Left renal pelvis (tissue), 4 donors: ENCODE data around the gene PLBD2. TPM values are rescaled to one million over a fixed set of nuclear protein-coding genes. Genes with fewer than 3 reads are reported as not detected.

Experiments
- DNase-seq, 4 donors: peaks; one replicate each; pipeline ENCODE4 v3.0.0-alpha.2; 2013; ENCODE audit warnings: low read depth in 4 of 4, low spot score in 3 of 4
- polyA plus RNA-seq, 4 donors: library from polyadenylated mRNA; unstranded; fragments of 120-200 nt; gene quantifications; one replicate each; pipeline ENCODE4 v1.2.1, GENCODE V29; 2013; ENCODE audit not compliant: insufficient read length in 4 of 4

Gene PLBD2, protein sequence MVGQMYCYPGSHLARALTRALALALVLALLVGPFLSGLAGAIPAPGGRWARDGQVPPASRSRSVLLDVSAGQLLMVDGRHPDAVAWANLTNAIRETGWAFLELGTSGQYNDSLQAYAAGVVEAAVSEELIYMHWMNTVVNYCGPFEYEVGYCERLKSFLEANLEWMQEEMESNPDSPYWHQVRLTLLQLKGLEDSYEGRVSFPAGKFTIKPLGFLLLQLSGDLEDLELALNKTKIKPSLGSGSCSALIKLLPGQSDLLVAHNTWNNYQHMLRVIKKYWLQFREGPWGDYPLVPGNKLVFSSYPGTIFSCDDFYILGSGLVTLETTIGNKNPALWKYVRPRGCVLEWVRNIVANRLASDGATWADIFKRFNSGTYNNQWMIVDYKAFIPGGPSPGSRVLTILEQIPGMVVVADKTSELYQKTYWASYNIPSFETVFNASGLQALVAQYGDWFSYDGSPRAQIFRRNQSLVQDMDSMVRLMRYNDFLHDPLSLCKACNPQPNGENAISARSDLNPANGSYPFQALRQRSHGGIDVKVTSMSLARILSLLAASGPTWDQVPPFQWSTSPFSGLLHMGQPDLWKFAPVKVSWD
- 10 to 100 TPM; 17.1 to 28.0 (median 23.0) TPM for polyA plus RNA-seq

DNA sequence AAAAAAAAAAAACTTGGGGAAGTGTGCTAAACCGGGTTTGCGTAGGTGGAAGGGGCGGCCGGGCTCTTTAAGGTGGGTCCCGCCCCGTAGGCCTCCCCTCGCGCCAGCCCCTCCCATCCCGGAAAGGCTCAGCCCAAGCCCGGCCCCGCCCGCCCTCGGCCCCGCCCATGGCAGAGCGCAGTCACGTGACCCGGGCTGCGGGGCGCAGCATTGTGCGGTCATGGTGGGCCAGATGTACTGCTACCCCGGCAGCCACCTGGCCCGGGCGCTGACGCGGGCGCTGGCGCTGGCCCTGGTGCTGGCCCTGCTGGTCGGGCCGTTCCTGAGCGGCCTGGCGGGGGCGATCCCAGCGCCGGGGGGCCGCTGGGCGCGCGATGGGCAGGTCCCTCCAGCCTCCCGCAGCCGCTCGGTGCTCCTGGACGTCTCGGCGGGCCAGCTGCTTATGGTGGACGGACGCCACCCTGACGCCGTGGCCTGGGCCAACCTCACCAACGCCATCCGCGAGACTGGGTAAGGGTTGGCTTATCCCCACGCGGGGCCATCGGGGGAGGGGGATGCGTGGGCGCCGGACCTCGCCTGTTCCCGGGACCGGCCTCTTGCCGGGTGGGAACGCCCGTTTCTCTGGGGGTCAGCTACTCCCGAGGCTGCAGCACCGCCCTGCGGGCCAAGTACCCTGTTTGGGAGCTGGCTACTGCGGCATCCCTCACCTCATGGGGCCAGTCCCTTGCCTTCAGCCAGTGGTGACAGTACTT is at the start of gene PLBD2:
Gene PLBD2 (plus strand): TSS at position 207 of the 752 bp plus-strand sequence. CDS start 14 bp downstream, at position 221.
- peak; percentile 81 to 85 (median 82) for DNase-seq

DNA sequence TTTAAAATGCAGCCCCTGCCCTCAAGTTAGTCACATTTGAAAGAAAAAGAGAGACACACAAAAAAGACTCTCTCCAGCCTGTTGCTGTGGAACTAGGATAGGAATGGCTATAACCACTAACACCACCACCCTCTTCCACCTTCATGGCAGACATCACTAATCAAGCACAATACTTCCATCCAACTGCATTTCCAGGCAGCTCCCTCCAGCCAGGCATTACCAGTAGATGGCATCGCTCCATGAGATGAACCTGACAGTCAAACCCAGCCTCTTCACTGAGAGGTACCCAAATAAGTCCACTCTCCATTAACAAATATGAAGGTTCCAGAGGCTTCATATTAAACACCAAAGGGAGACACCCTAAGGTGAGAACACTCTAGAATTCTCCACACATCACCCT is 47.9 kb upstream of the PLBD2 start:
- DNase-seq = no peak

DNA sequence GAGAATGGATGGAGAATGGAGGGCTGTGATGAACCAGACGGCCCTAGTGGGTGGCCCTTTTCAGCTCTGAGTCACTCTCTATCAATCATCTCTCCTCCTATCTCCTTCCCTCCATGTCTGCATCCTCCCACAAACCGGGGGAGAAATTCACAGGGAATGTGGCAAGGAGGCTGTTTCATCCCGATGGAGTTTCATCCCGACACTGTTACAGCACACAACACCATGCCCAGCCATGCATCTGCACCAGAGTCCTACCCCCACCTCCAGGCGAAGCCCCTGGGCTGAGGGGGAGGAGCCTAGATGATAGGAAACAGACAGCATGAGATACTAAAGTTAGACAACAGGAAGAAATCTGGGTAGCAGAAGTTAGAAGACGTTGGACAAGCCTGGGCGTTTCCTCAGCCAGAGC is 44.3 kb upstream of the PLBD2 start:
- no peak for DNase-seq

DNA sequence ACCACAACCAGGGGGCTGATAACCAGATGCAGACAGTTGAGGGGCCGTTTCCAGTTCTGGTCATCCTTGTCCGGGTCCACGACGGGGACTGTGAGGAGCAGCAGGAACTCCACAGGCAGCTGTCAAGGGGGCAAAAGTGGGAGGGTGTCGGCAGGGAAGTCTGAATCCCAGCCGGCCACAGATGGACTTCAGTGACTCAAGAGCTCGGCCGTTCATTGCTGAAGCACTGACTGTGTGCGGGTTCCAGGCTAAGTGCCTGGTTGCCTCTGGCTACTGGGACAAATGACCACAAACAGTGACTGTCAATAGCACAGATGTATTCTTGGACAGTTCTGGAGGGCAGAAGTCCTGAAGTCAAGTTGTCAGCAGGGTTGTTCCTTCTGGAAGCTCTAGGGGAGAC is 43.0 kb upstream of the PLBD2 start:
- no peak for DNase-seq

DNA sequence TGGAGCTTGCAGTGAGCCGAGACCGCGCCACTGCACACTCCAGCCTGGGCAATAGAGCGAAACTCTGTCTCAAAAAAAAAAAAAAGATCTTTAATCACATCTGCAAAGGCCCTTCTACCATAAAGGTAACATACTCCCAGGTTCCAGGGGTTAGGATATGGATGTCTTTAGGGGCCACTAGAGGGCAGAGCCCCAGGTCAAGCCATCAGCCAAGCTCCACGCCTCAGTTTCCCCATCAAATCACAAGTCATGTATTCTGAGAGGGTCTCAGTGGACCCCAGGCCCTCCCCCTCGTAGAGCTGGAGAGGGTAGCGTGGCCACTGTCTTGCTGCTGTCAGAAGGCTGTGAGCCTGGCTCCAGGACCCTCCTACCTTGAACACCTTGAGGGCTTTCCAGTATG is 42.2 kb upstream of the PLBD2 start:
- DNase-seq = no peak

DNA sequence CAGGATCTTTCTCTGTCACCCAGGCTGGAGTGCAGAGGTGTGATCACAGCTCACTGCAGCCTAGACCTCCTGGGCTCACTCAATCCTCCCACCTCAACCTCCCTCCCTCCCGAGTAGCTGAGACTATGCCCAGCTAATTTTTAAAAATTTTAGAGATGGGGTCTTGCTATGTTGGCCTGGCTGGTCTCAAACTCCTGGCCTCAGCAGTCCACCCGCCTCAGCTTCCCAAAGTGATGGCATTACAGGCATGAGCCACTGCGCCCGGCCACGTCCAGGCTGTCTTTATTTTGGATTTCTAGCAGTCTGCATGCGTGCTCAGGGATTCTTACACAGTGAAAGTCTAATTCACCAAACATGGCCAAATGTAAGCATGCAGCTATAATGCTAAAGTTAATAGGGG is 41.3 kb upstream of the PLBD2 start:
- no peak for DNase-seq

DNA sequence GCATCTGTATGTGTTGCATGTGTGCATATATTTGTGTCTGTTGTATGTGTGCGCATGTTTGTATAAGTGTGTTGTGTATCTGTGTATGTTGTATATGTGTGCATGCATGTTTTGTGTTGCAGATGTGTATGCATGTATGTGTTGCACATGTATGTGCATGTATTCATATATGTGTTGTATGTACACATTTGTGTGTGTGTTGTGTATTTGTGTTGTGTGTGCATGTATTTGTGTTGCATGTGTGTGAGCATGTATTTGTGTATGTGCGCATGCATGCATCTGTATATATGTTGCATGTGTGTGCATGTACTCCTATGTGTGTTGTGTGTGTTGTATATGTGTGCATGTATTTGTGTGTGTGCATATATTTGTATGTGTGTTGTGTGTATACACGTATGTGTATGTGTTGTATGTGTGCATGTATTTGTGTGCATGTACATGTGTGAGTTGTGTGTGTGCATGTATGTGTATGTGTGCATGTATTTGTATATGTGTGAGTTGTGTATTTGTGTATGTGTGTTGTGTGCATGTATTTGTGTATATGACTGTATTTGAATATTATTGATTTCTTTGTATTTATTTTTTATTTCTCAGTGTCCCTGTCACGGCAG is 40.2 kb upstream of the PLBD2 start:
- no peak for DNase-seq

DNA sequence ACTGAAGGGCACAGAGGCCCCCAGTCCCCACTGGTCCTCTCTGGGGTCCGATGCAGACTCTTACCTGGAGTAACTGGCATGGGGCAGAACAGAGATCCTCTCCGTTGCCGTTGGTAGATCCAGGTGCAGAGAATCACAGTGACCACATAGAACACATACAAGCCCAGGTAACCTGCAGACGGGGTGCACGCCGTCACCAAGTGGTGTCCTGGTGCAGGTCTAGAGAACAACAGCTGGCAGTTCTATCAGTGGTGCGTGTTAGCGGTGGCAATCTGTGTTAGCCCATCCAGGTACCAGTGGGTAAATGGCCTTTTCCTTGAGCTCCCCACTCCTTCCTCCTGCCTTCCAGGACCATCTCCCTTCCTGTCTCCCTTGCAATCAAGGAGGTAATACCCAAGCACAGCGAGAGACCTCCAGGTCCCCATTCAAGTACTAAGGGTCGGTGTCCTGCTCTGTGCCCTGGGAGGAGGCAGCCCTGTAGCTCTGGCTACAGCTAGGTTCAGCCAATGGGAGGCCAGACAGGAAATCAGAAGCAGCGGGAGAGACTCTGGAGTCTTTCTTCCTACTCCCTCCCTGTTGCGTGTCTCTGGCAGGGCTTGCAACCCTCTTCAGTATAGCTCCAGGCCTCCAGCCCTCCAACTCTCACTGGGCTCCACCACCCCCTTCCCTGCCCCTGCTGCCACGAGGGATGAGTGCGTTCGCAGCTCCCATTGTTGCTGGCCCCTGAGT is 39.3 kb upstream of the PLBD2 start:
- no peak for DNase-seq

DNA sequence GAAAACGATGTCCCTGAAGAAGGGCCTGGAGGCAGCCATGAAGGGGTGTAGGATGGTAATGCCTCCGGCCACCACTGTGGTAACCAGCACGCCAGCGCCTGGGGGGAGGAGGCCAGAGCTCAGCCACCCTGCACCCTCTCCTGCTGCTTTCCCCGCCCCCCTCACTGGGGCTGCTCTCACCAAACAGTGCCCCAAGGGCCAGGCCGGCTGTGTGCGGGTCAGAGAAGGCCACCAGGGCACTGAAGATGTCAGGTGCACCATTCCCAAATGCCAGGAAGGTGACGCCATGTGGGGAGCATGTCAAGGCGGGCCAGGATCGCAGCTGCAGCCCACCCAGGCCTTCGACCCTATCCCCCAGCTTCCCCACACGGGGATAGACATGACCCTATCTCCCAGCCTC is 38.0 kb upstream of the PLBD2 start:
- DNase-seq = no peak

DNA sequence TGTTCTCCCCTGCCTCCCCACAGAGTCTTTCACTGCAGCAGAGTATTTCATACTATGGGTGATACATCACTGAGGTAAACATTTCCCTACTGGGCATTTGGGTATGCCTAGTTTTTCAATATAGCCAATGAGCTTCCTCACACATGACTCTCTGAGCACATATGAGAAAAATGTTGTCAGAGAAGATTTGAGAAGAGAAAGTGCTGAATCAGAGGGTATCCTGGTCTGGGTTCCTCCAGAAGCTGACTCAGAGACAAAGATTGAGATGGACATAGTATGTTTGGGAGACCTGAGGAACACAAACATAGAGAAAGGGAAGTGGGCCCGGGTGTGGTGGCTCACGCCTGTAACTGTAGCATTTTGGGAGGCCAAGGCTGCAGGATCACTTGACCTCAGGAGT is 36.0 kb upstream of the PLBD2 start:
- no peak for DNase-seq

DNA sequence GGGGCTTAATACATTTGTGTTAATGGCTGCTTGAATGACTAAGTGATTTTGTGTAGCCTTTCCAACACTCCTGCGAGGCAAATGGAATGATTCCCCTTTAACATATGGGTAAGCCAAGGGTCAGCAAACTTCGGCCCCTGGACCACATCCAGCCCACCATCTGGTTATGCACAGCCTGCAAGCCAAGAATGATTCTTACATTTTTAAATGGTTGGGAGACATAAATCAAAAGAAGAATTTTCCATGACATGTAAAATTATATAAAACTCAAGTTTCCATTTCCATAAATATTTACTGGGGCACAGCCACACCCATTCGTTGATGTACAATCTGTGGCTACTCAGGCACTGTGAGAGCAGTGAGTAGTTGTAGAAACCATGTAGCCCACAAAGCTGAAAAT is 32.5 kb upstream of the PLBD2 start:
- DNase-seq = no peak

DNA sequence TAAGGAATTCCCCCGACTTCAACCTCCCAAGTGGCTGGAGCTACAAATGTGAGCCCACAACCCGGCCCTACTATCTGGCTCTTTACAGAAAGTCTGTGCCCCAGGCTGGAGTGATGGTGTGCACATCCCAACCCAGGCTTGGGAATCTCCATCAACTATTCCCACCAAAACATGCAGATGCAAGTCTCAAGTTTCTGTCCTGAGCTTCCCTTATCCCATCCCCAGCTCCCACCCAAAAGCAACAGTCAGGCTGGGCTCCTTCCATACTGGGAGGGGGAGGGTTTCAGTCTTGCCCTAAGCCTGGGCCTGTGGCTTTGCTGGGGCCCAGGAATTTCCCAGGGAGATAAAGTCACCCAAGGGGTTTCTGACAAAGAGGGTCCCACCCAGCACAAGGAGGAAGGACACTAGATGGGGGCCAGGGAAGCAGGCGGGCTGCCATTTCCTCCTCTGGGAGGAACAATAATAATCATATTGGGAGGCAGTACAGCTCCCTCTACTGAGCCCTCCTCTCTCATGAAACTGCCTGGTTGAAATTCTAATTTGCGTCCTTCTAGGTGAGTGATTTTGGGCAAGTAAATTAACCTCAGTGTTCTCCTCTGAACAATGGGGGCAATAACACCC is 31.5 kb upstream of the PLBD2 start:
- DNase-seq = no peak

DNA sequence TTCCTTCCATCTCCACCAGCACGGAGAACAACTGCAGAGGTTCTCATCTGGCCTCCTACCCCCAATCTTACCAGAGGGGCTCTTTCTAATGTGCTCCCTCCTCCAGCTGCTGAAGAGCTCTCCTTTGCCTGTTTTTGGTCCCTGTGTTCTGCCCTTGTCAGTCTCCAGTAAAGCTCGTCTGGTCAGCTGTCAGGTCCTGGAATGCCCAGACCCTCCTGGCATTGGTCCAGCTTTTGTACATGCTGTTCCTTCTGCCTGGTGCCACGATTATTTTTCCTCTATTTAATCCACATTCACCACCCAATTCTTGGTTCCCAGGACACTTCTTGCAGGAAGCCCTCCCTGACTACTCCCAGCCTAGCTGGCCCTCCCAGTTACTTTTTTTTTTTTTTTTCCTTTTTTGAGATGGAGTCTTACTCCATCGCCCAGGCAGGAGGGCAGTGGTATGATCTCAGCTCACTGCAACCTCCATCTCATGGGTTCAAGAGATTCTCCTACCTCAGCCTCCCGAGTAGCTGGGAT is 30.0 kb upstream of the PLBD2 start:
- no peak for DNase-seq

DNA sequence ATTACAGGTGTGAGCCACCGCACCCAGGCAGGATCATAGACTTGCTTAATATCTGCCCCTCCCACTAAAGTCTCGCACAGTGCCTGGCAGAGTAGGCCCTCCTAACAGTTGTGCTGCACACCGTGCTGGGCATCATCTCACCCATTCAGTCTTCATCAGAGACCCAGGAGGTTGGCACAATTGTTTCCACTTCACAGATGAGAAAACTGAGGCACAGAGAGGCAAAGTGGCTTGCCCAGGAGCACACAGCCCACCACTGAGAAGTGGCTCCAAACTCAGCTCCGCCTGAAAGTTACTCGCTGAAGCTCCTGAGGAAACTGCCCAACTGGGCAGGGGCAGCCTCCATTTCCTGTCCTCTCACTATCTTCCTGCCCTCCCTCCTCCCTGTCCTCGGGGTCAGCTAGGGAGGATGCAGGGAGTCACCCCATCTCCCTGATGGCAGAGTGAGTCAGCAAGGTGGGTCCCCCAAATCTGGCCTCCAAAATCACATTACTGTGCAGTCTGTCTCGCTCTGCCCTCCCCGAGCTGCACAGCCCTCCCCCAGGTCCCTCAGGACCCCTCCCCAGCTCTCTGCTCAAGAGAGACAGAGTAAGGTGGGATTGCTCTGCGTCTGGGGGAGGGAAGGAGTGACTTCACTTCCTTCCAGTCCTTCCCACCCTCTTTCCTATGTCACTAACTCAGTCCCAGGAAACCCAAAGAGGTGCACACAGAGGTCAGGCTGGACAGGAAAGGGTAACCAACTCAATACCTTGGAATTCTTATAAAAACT is 29.2 kb upstream of the PLBD2 start:
- DNase-seq = no peak

DNA sequence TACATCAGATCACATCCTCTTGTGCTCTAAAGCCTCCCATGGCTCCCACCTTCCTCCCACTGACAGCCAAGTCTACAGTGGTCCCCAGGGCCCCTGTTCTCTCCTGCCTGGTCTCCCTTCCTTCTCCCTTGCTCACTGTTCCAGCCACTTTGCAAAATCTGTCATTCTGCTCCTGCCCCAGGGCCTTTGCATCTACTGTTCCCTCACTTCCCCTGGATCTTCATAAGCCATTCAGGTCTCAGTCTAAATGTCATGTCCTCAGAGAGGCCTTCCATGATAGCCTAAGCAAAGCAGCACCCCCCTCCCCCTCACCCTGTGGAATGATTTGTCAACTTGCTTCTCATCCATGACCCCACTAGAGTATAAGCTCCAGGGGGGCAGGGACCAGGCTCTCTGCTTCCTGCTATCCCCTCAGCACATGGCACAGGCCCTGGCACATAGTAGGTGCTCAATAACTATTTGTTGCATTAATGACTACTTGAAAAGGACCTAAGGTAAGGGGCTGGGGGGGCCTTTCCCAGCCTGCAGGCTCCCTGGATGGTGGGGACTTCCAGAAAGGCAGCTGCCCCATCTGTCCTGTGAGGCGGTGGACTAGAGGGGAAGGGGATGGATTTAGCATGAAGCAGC is 28.5 kb upstream of the PLBD2 start:
- no peak for DNase-seq

DNA sequence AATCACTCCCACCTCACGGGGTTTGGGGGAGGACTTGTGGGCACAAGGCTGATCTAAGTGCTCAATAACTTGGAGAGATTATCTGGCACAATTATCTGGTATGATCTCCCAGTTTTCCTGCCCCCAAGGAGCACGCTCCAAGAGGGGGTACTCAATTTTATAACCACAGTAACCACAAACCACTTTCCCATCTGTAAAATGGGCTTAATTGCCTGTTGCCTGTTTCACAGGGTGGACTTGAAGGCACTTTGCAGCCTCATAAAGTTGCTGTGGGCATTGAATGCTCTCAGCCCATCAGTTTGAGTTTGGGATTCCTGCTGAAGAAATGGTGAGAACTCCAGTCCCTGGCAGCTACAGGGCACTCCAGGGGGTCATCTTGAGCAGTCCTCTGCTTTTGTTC is 27.9 kb upstream of the PLBD2 start:
- no peak for DNase-seq

DNA sequence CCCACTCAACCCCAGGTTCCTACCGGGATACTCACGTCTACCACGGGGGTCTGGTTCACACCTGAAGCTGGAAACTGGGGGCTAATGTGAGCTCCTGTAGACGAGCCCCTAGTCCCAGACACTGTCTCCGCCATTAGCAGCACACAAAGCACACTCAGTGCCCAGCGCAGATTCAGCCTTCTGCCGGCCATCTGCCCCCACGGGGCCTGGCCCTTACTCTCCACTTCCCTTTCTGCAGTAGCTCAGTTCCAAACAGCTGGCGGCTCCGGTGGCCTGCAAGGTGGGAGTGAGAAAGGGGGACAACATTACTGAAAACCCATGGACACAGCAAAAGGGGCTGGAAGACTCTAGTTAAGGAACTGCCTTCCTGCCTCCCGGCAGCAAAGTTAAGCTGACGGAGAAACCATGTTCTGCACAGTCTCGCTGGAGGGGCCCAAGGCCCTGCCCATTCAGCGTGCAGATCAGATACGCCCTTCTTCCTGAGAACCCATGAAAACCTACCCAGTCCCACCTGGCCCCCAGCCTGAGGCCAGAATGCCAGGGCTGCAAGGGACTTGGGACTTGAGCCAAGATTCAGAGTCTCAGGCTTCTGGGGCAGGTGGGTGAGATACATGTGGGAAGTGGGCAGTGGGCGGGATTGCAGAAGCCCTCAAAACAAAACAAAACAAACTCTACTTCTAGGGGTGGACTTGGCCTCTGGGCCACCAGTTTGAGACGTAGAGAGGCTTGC is 25.5 kb upstream of the PLBD2 start:
- no peak for DNase-seq

DNA sequence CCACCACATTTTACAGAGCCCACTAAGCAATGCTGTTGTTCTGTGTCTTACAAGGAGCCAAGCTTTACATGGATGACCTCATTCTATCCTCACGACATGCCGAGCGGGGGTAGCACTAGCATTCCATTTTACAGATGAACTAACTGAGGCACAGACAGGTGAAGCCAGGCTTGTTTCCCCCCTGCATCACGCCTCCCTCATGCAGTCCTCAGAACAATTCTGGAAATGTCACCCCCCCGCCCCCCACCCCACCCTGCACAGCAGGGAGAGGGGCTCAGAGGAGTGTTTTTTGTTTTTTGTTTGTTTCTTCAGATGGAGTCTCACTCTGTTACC is 25.0 kb upstream of the PLBD2 start:
- no peak for DNase-seq
